Measurements from ENCODE around the gene STAM.

DNA sequence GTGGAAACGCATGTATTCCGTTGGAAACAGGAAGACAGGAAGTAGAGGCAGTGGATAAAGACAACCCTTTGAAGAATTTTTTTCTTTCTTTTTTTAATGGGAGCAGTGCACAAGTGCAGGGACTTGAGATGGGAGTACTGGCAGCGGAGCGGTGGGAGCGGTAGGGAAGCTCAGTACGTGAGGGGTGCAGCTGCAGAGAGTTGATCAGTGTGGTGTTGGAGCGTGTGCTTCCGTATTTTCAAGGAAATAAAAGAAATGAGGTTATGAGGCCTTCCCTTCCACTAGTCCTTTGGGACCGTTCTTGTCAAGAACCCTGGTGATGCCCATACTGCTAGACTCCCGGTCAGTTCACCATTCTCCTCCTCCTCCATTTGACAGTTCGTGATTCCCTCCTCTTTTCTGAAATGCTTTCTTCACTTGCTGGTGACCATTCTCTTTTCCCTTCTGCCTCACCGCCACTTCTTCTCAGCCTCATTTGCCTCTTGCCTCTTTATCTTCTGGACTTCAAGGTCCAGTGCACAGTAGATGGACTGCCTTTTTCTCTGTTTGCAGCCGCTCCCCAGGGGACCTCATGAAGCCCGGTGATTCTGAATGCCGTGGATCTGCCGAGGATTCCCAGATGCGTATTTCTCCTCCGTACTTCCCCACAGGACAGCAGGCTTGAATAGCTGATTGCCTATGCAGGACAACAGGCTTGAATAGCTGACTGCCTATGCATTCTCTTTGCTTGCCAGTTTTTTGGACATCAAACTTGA, 68.9 kb downstream of the STAM start:
- TF ChIP-seq, protein P1, sequence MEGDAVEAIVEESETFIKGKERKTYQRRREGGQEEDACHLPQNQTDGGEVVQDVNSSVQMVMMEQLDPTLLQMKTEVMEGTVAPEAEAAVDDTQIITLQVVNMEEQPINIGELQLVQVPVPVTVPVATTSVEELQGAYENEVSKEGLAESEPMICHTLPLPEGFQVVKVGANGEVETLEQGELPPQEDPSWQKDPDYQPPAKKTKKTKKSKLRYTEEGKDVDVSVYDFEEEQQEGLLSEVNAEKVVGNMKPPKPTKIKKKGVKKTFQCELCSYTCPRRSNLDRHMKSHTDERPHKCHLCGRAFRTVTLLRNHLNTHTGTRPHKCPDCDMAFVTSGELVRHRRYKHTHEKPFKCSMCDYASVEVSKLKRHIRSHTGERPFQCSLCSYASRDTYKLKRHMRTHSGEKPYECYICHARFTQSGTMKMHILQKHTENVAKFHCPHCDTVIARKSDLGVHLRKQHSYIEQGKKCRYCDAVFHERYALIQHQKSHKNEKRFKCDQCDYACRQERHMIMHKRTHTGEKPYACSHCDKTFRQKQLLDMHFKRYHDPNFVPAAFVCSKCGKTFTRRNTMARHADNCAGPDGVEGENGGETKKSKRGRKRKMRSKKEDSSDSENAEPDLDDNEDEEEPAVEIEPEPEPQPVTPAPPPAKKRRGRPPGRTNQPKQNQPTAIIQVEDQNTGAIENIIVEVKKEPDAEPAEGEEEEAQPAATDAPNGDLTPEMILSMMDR (IDR thresholded peaks at IDR 0.05) = no peak
- no peak for TF ChIP-seq POLR2A (IDR thresholded peaks at IDR 0.05)

Data from ovary (tissue), 3 donors.